EL (cell line): Measurements from ENCODE around the gene ACTBL2.

ENCODE experiments used
- DNase-seq: peaks from one replicate; pipeline ENCODE4 v3.0.0-alpha.2; 2016

The ACTBL2 gene

GRCh38 chr5:57448287-57448686 is 34.3 kb downstream of the ACTBL2 start:
- DNase-seq, result no peak

- peak; percentile 28 for DNase-seq
These were observed 35.0 kb downstream of the ACTBL2 start for GRCh38 chr5:57447658-57448057.

GRCh38 chr5:57446966-57447365 is 35.6 kb downstream of the ACTBL2 start:
- DNase-seq, result no peak

- DNase-seq, result no peak
These were observed 36.9 kb downstream of the ACTBL2 start for GRCh38 chr5:57445705-57446037.

- DNase-seq, result no peak
These were observed 37.5 kb downstream of the ACTBL2 start for GRCh38 chr5:57445006-57445704.

- peak; percentile 88 for DNase-seq
These were observed 40.4 kb downstream of the ACTBL2 start for GRCh38 chr5:57442080-57442839.

- peak; percentile 96 for DNase-seq
These were observed 41.1 kb downstream of the ACTBL2 start for GRCh38 chr5:57441557-57441956.

GRCh38 chr5:57439601-57440000 is 43.0 kb downstream of the ACTBL2 start:
- DNase-seq, result no peak

GRCh38 chr5:57437976-57438805 is 44.4 kb downstream of the ACTBL2 start:
- peak; percentile 46 for DNase-seq

- no peak for DNase-seq
These were observed 46.0 kb downstream of the ACTBL2 start for GRCh38 chr5:57436586-57436985.

- peak; percentile 78 for DNase-seq
These were observed 46.9 kb downstream of the ACTBL2 start for GRCh38 chr5:57435701-57436134.

GRCh38 chr5:57434683-57435082 is 47.9 kb downstream of the ACTBL2 start:
- no peak for DNase-seq

GRCh38 chr5:57434227-57434640 is 48.4 kb downstream of the ACTBL2 start:
- no peak for DNase-seq

- no peak for DNase-seq
These were observed 49.7 kb downstream of the ACTBL2 start for GRCh38 chr5:57432876-57433275.

- no peak for DNase-seq
These were observed 50.9 kb downstream of the ACTBL2 start for GRCh38 chr5:57431759-57432158.
